Measurements from ENCODE around the gene MEI1.
A peak's percentile ranks its signal among the peaks of the same experiment; 100 is the strongest.
"Not testable (repeated sequence)": the region's sequence is repeated elsewhere in the genome, so short reads cannot be mapped to it uniquely, and the experiment has no call there.

Gene MEI1, protein sequence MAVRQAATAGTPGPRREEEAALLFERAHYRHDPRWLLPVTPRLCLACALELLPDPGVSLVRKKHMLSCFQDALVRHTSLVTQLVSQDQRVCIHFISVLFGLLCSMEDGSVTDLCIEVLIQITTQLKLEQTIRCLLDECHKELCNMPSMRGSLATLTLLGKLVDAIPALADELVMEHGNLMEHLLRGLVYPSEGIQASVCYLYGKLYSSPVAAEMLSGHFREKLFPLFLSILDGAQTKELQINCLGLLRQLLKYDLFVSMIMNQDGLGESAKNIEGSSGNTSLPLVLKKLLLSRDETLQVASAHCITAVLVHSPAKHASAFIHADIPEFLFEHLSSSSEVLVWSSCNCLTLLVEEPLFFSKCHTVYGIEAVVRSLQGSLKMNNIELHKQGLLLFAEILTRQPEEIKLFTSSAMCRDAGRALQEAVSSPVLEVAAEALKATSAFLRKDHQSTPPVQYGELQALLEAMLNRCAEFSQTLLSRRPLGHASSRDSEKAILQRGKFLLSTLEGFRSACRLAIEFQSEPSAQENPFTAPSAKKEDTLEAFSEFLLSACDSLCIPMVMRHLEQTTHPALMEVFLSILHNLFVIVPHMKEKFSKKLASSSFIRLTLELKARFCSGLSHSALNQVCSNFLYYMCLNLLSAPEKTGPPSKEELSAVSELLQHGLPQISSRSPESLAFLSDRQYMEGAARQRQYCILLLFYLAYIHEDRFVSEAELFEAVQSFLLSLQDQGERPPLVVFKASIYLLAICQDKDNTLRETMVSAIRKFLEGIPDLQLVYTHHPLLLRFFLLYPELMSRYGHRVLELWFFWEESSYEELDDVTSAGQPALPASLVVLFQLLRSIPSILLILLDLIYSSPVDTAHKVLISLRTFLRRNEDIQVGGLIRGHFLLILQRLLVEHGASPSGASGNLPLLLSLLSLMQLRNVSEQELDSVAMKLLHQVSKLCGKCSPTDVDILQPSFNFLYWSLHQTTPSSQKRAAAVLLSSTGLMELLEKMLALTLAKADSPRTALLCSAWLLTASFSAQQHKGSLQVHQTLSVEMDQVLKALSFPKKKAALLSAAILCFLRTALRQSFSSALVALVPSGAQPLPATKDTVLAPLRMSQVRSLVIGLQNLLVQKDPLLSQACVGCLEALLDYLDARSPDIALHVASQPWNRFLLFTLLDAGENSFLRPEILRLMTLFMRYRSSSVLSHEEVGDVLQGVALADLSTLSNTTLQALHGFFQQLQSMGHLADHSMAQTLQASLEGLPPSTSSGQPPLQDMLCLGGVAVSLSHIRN

DNA sequence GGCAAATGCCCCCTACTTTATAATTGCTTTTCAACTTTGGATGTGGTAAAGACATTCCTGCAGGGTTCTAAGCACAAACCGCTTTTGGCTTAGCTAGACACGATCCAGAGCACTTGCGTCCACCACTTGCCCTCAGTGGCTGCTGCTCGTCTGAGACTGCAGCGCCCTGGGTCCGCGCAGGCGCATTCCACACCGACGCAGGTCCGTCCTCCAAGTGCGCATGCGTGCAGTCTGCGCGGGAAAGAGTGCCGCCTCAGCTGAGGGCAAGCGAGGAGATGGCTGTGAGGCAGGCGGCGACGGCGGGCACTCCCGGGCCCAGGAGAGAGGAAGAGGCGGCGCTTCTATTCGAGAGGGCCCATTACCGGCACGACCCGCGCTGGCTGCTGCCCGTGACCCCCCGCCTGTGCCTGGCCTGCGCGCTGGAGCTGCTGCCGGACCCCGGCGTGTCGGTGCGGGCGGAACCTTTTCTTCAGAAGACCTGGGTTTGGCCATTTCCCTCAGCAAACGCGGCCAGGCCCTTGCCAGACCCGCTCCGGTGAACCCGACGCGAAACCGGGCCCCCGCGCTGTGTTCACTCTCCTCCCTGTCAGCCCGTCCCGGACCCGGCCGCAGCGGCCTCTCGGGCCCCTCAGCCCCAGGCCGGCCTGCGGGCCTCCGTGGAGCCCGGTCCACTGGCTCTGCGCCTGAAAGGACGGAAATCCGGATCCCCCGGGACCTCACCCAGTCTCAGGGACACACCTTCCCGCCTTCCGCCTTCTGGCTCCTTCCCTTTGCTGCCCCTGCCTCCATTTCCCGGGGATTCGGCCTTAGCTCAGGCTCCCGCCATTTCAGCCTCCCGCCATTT lies at the start of gene MEI1:
Gene MEI1, plus strand, starts transcription at position 240 of the 844 bp plus-strand sequence. Its CDS starts 36 bp downstream, at position 276.
- DNase-seq: no peak

- no peak for DNase-seq
Observed at GRCh38 chr22:41650229-41650628, 49.1 kb upstream of the MEI1 start.

- DNase-seq: no peak
Observed at GRCh38 chr22:41650821-41651220, 48.5 kb upstream of the MEI1 start.

DNA sequence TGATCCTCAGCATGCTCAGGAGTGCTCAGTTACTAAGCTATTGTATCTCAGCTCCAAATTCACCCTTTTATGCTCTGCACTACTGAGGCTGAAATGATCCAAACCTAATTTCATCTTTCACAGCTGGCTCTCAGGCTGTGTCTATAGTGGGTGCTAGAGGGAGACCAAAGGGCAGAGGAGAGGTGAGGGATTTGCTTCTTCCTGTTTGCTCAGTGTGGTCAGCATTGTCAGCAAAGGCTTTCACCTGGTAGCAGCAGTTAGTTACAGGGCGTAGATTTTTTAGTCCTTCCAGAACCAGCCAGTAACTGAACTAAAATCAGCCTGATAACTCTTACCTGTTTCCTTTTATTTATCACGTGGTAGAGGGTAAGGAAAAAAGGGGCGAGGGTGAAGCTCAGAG lies 45.0 kb upstream of the MEI1 start:
- no peak for DNase-seq

DNA sequence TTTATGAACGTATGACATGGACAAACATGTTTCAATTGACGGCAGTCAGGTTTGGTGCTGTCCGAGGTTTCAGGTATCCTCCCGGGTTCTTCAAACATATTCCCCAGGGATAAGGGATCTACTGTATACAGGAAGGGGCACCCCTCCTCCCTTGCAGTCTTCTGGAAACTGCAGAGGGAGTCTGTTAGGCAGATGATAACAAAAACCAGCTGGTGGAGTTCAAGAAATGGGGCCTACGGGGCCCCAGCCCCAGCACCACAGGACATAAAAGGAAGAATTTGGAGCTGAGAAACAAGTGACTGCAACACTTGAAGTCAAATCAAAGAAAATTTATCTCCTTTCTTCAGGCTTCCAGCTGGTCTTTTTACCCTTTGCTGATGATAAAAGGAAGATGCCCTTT lies 42.7 kb upstream of the MEI1 start:
- DNase-seq: no peak

DNA sequence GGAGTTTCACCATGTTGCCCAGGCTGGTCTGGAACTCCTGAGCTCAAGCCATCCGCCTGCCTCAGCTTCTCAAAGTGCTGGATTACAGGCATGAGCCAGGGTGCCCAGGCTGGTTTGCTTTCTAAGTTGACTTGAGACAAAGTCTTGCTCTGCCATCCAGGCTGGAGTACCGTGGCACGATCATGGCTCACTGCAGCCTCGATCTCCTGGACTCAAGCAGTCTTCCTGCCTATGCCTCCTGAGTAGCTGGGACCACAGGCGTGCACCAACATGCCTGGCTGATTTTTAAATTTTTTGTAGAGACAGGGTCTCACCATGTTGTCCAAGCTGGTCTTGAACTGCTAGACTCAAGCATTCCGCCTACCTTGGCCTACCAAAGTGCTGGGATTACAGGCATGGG lies 41.6 kb upstream of the MEI1 start:
- no peak for DNase-seq

DNA sequence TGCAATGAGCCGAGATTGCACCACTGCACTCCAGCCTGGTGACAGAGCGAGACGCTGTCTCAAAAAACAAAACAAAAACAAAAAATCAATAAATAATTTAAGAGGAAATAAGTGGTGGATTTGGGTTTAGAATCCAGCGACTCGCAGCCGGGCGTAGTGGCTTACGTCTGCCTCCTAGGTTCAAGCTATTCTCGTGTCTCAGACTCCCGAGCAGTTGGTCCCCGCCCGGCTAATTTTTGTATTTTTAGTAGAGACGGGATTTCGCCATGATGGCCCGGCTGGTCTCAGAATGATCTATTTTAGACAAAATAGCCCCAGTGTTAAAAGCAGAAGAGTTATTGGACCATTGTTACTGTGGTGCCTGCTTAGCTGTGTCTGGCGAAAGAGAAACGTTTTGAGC lies 40.4 kb upstream of the MEI1 start:
- no peak for DNase-seq

DNA sequence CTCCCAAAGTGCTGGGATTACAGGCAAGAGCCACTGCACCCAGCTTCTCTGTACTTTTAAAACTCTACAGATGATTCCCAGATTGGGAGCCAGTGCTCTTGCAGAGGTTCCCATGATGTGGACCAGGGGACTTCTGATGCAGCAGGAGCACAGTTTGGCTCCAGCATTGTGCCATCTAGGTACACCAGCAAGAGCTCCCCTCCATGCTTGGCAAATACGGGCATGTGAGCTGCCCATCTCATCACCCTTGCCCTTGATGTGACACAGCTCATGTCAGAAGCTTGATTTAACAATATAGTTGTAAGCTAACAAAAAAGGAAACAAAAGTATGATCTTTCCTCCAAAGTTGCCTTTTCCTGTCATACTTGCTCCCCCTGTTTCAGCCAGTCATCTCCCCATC lies 39.4 kb upstream of the MEI1 start:
- no peak for DNase-seq

- no peak for DNase-seq
Observed at GRCh38 chr22:41660416-41660815, 38.9 kb upstream of the MEI1 start.

DNA sequence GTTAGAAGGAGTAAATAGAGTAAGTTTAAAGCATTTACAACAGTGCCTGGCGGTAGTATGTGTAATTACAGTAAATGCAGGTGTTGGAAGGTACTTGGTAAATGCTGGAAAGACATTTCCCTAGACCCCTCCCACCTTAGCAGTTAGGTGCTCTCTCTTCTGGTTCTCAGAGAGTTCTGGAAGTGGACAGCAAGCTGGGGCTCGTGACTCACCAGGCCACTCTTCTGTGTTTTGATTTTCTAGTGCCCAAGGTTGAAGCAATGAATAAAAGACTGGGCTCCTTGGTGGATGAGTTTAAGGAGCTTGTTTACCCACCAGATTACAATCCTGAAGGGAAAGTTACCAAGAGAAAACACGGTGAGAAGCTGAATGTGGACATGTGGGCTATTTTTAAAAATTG lies 38.2 kb upstream of the MEI1 start:
- DNase-seq: no peak

- DNase-seq: no peak
Observed at GRCh38 chr22:41661713-41662112, 37.6 kb upstream of the MEI1 start.

DNA sequence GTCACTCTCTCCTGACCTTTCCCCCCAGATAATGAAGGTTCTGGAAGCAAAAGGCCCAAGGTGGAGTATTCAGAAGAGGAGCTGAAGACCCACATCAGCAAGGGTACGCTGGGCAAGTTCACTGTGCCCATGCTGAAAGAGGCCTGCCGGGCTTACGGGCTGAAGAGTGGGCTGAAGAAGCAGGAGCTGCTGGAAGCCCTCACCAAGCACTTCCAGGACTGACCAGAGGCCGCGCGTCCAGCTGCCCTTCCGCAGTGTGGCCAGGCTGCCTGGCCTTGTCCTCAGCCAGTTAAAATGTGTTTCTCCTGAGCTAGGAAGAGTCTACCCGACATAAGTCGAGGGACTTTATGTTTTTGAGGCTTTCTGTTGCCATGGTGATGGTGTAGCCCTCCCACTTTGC lies 35.7 kb upstream of the MEI1 start:
- not testable (repeated sequence) for DNase-seq

DNA sequence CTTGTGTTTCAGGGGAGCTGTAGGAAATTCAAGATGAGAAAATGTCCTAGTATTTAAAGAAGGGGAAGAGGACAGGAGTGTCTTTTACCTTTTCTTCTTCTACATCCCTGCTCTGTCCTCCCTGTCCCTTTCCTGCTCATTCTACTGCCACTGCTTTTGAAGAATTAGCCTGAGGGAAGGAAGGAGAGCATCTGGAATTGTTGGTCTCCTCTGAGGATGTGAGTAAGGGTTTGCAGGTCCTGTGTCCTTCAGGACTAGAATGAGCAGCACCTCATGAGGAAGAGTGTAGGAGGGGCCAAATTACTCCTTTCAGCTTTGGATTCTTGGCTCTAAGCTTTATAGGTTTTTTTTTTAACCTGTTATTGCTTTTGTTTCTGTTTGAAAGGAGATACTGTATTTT lies 34.8 kb upstream of the MEI1 start:
- DNase-seq: no peak

DNA sequence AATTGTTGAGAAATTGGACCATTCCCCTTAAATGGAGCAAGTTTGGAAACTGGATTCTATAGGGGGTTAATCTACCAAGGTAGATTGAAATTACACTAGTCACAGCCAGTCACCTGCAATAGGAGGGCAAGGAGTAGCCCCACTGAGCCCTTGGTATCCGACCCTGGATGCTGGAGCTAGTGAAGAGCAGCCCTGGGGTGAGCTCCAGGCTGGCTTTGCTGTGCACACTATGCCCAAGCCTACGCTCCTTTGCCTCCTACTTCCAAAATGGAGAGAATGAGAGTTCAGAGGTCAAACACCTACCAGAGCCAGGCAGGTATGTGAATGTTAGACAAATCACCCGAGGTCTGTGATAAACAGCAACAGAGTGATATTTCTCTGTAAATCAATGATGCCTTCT lies 34.4 kb upstream of the MEI1 start:
- DNase-seq: no peak

GRCh38 chr22:41668971-41669911 lies 30.1 kb upstream of the MEI1 start:
- DNase-seq: peak; percentile 82

- DNase-seq: not testable (repeated sequence)
Observed at GRCh38 chr22:41672096-41672495, 27.2 kb upstream of the MEI1 start.

DNA sequence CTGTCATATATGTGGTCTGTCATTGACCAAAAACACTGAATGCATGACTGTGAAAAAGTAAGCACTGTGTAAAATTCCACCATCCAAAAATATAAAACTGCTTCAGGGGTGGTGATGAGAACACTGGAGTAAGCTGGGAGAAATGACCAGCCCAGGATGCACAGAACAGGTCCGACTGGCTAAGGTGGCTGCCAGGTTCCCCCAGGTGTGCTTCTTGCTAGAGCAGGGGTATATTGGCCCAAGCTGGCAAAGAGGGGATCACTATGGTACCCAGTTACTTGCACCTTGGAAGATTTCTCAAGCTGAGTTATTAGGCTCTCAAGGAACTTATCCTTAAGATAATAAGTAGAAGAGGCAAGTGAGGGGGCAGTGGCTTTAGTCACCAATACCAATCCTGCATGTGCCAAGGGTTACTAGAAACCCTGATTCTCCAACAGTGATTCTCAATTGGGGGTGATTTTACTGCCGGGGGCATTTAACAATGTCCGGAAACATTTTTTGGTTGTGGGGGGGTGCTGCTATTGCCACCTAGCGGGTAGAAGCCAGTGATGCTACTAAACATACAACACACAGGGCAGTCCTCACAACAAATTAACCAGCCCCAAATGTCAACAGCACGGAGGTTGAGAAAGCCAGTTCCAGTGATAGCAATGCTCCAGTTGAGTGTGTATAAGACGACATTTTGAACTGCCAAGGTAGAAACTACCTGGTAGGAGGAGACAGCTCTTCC lies 26.4 kb upstream of the MEI1 start:
- no peak for DNase-seq

DNA sequence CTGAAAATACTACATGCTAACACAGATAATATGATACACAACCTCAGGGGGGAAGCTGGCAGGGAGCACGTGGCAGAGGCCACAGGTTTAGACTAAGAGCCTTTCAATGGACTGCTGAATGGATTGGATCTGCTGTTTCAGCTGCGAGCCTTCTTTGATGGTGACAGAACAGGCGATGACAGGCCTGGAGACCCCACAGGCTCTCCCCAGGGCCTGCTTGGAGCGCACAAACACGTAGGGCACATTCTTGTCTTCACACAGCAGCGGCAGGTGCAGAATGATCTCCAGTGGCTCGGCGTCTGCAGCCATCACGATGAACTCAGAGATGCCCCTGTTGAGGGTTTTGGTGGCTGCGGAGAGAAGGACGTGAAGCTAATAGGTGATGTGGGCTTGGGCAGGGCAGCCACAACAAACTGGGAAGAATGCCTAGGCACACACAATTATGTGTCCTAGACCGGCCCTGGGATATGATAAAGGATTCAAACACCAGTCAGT lies 24.4 kb upstream of the MEI1 start:
- DNase-seq: no peak

- no peak for DNase-seq
Observed at GRCh38 chr22:41676134-41676533, 23.2 kb upstream of the MEI1 start.

- no peak for DNase-seq
Observed at GRCh38 chr22:41681616-41682015, 17.7 kb upstream of the MEI1 start.
